GM19397 (cell line): ENCODE measurements around the gene RARG.
"Not testable (repeated sequence)": the region's sequence is repeated elsewhere in the genome, so short reads cannot be mapped to it uniquely, and the experiment has no call there.

Experiments
- ATAC-seq: cut with Tn5 transposase; IDR thresholded peaks from one replicate; pipeline ENCODE4 v1.9.1; 2021; ENCODE audit warnings: mild to moderate bottlenecking, moderate library complexity; ENCODE audit not compliant: unreplicated experiment

Gene RARG

DNA sequence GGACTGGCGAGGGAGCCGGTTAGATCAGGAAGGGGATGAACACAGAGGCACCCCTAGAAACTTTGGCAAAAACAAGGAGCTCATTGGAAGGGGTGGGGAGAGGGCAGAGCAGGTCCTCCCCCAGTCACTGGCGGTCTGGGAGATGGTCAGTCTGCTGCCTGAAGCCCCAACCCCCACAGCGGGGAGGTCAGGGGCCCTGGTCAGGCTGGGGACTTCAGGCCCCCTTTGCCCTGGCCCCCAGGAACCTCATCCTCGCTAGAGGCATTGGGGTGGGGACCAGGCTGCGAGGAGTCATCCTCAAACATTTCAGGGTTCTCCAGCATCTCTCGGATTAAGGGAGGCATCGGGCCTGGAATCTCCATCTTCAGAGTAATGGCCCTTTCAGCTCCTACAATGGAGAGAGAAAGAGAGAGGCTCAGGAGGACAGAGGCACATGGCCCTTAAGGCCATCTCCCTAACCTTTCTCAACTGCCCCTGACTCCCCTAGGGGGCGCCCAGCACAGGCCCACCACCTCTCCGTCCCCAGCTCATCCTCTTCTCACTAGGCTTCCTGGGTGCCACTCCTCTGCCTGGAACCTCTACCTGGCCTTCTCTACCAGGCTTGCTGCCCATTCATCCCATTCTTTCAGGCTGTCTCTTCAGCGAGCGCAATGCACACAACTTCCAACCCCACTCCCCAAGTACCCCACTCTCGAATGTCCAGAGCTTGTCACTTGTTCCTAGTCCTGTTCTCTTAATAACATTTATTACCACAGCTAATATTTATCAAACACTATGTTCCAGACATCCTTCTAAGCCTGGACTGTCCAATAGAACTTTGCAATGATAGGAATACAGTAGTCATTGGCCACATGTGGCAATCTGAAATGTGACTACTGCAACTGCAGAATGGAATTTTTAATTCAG, 20.3 kb downstream of the RARG start:
- no peak for ATAC-seq

DNA sequence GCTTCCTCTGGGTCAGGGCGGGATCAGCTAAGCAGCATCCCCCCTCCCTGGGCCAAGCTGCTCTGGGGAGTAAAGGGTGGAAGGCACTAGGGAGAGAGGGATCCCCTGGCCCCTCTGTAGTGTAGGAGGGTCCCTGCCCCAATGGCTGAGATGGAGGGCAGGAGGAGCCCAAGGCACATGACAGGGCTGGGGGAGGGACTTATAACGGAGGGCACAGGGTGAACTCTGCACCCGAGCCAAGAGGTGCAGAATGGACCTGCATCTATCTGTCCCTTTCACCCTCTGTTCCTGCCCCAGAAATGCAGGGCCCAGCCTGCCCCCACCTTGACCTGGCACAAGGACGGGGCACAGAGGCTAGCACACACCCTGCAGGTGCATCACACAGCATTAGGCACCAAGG, 21.2 kb downstream of the RARG start:
- ATAC-seq, result no peak

- ATAC-seq, result peak; percentile 46
Measured at GRCh38 chr12:53208877-53209463, 23.0 kb downstream of the RARG start.

- no peak for ATAC-seq
Measured at GRCh38 chr12:53208435-53208834, 23.6 kb downstream of the RARG start.

GRCh38 chr12:53207042-53207441, 25.0 kb downstream of the RARG start, which contains the start of gene ITGB7:
ITGB7 (minus strand) TSS chr12:53207251; CDS start chr12:53200443, 6,808 bp downstream.
- ATAC-seq, result peak; percentile 44

DNA sequence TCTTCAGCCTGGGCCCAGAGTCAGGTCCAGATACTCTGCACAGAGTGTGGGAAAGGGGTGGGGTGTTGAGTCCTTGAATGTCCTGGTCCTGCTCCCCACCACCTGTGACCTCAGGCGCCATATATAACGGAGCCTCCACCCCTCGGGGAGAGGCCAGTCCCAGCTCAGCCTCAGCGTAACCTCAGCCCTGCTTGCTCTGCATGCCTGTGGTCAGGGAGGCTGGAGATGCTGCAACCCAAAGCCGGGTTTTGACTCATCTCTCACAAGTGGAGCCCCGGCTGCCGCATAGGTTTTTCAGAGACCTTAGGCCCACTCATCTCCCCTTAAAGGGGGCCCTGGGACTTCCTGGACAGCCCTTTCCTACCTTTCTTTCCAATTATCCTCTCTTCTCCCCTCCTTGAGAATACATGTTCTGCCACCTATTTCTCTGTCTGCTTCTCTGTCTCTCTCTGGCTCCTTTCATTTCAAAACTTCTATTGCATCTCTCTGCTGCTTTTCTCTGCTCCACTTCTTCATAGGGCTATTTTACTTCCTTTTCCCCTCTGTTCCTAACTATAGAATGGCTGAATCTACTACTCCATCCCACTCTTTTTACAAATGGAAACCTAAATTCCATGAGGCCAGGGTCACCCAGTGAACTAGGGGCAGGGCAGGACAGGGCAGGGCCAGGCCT, 26.1 kb downstream of the RARG start:
- ATAC-seq, result peak; percentile 60

- no peak for ATAC-seq
Measured at GRCh38 chr12:53204351-53204750, 27.7 kb downstream of the RARG start.

DNA sequence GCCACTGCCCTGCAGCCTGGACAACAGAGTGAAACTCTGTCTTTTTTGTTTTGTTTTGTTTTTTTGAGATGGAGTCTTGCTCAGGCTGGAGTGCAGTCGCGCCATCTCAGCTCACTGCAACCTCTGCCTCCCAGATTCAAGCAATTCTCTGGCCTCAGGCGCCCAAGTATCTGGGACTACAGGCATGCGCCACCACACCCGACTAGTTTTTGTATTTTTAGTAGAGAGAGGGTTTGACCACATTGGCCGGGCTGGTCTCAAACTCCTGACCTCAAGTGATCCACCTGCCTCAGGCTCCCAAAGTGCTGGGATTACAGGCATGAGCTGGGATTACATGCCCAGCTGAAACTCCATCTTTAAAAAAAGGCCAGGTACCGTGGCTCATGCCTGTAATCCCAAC, 29.7 kb downstream of the RARG start:
- not testable (repeated sequence) for ATAC-seq

DNA sequence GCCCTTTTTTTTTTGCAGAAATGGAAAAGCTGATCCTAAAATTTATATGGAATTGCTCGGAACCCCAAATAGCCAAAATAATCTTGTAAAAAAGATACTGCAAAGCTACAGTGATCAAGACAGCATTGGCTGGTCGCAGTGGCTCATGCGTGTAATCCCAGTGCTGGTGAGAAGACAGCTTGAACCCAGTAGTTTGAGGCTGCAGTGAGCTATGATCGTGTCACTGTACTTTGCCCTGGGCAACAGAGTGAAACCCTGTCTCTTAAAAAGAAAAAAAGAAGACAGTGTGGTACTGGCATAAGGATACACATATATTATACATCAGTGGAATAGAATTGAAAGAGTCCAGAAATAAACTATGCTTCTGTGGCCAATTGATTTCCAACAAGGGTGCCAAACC, 30.4 kb downstream of the RARG start:
- no peak for ATAC-seq

GRCh38 chr12:53201177-53201541, 30.9 kb downstream of the RARG start:
- no peak for ATAC-seq

DNA sequence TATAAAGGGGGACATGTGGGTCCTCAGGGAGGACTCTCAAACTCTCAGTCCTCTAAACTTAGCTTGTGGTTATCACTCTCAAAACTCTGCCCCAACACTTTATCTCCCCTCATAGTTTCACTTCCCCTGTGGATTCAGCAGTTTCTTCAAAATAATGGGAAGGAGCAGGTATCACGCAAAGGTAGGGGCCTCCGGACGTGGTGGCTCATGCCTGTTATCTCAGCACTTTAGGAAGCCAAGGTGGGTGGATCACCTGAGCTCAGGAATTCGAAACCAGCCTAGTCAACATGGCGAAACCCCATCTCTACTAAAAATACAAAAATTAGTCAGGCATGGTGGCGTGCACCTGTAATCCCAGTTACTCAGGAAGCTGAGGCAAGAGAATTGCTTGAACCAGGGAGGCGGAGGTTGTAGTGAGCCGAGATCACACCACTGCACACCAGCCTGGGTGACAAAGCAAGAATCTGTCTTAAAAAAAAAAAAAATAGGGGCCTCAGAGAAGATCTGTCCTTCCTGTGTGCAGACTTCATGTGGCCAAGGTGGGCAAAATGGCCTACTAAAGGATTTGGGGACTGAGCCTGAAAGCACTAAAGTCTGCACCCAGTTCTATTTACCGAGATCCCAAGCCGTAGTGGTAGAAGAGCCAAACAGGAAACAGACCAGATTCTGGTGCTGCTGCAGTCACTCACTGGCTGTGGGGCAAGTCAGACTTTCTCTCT, 31.4 kb downstream of the RARG start:
- peak; percentile 45 for ATAC-seq

- ATAC-seq, result peak; percentile 16
Measured at GRCh38 chr12:53200107-53200457, 31.9 kb downstream of the RARG start.

DNA sequence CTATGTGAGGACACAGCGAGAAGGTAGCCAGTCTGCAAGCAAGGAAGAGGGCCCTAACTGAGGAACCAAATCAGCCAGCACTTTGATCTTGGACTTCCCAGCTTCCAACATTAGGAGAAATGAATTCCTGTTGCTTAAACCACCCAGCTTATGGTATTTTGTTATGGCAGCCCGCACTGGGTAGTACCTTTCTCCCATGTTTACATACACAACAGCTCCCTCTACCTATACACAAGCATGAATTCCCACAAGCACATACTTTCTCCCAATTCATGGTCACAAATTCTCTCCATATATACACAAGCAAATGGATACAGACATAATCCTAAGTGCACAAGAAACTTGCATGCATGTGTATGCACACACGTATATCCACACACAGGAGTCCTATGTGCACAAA, 32.3 kb downstream of the RARG start:
- ATAC-seq, result no peak

DNA sequence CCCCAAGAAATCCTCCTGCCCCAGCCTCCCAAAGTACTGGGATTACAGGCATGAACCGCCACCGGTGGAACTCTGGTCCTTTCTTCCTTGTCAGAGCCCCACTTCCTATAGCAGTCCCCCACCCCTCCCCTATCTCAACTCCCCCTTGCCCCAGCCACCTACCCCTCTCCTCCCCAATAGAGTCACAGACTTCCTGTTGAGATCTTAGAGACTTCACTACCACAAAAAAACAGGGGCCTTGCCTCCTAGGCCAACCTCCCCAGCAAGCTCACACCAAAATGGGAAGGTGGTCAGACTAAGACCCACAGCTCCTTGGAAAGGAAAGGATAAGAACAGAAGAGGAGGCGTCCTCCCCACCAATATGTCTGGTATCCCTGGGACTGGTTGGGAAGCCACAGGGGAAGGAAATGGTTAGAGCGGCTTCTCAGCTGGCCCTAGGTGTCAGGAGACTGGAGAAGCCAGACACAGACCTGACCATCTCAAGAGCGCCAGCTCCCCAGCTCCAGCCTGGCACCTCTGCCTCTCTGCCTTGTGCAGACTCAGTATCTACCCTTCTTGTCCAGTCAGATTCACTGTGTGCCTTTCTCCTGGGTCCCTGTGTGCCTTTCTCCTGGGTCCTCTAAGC, 33.4 kb downstream of the RARG start:
- ATAC-seq, result no peak

DNA sequence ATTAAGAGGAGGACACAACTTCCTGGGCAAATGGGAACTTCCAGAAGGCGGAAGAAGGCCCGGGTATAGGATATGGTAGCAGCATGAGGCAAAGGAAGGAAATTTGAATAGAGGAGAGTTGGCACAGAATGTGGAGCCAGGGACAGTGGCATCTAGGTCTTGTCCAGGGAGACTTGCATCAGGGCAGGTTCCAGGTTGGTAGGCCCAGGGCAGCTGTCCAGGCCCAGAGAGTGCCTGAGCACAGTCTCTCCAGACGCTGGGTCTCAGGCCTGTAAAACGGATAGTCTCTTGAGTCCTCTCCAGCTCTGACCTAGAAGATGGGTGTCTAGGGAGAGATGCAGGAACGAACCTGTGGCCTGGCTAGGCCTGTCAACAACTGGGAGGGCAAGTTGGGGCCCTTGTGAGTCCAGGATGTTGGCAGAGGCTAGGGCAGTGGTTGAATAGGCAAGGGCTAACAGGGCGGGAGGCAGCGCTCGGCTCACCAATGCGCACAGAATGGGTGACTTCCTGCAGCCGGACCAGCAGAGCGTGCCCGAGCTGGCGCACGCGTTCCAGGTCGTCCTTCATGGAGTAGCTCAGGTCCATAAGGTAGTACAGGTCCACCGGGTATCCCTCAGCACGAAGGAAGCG, 34.9 kb downstream of the RARG start:
- no peak for ATAC-seq

DNA sequence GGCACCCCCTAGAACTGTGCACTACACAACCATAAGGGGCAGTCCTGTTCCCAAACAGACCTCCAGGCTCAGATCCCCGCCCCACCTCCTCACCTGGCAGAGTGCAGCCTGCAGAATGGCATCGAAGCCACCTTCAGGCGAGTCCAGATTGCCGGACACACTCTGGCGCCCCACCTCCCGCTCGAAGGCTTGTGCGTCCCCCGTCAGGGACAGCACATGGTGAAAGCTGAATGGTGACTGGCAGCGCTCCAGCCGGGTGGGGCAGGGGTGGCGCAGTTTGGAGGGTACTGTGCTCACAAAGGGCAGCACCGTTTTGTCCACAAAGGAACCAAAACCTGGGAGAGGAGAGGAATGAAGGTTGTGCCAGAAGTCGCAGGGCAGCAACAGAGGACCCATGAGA, 35.5 kb downstream of the RARG start:
- no peak for ATAC-seq

GRCh38 chr12:53195516-53196420, 36.2 kb downstream of the RARG start:
- no peak for ATAC-seq

GRCh38 chr12:53194973-53195372, 37.0 kb downstream of the RARG start:
- no peak for ATAC-seq

GRCh38 chr12:53193985-53194716, 37.9 kb downstream of the RARG start:
- ATAC-seq, result no peak
